IMR-90 (cell line): Measurements from ENCODE around the gene RAD51B. TPM values are rescaled to one million over a fixed set of nuclear protein-coding genes. Genes with fewer than 3 reads are reported as not detected.
A peak's percentile ranks its signal among the peaks of the same experiment; 100 is the strongest.

Source experiments
- ATAC-seq: fragments of 200-7000 bp; cut with Tn5 transposase; 2 replicates; pipeline ENCODE4 v1.9.1; 2020; ENCODE audit warnings: low read depth, mild to moderate bottlenecking, moderate library complexity
- BruUV-seq: library from RNA; stranded (reverse); fragments of 400-500 nt; replicated peaks from 2 replicates; lab custom pipeline; 2021; lab: Mats Ljungman, UMichigan
- CTCF ChIA-PET: fragments of 300-600 bp; formaldehyde crosslinking; extraction: SDS; loops from one replicate; lab custom pipeline; 2021; ENCODE audit warnings: antibody characterized with exemption; lab: Yijun Ruan, JAX
- POLR2A ChIA-PET: fragments of 300-600 bp; sonication (Branson Sonifier 250); formaldehyde crosslinking; loops from one replicate; lab custom pipeline; 2022; ENCODE audit warnings: antibody characterized with exemption; ENCODE audit not compliant: unreplicated experiment; lab: Charles Lee
- DNase-seq: peaks from one replicate; pipeline ENCODE4 v3.0.0; 2013
- H2AFZ ChIP-seq: replicated peaks from 2 replicates; pipeline ENCODE3; 2013; ENCODE audit warnings: low read length, mild to moderate bottlenecking; ENCODE audit not compliant: poor library complexity
- H2AK5ac ChIP-seq: 2 replicates; pipeline ENCODE4 v1.6.1; 2013; ENCODE audit warnings: low read depth, low read length, inconsistent platforms
- H2AK9ac ChIP-seq: replicated peaks from 2 replicates; pipeline ENCODE3; 2013; ENCODE audit warnings: mild to moderate bottlenecking, low read depth, low read length, moderate library complexity; ENCODE audit not compliant: poor library complexity
- H2BK120ac ChIP-seq: 2 replicates; pipeline ENCODE4 v1.6.1; 2013; ENCODE audit warnings: low read depth, low read length, inconsistent platforms
- H2BK15ac ChIP-seq: 3 replicates; pipeline ENCODE4 v1.6.1; 2013; ENCODE audit warnings: low read depth, low read length, inconsistent platforms
- H2BK20ac ChIP-seq: 2 replicates; pipeline ENCODE4 v1.6.1; 2013; ENCODE audit warnings: low read depth, mild to moderate bottlenecking, inconsistent platforms, low read length, moderate library complexity
- H2BK5ac ChIP-seq: 2 replicates; pipeline ENCODE4 v1.6.1; 2013; ENCODE audit warnings: mild to moderate bottlenecking, low read depth, low read length, inconsistent platforms; ENCODE audit not compliant: poor library complexity, severe bottlenecking
- H3K14ac ChIP-seq: replicated peaks from 2 replicates; pipeline ENCODE4 v1.6.1; 2013; ENCODE audit warnings: low read depth, low read length, inconsistent platforms
- H3K18ac ChIP-seq: 2 replicates; pipeline ENCODE4 v1.6.1; 2013; ENCODE audit warnings: low read depth, low read length, control low read depth
- H3K23ac ChIP-seq: 2 replicates; pipeline ENCODE4 v1.6.1; 2013; ENCODE audit warnings: low read depth, low read length, inconsistent platforms
- H3K27ac ChIP-seq: 2 replicates; pipeline ENCODE4 v1.5.1; 2013; ENCODE audit warnings: mild to moderate bottlenecking, control low read depth, low read length; ENCODE audit not compliant: insufficient read depth
- H3K27me3 ChIP-seq: 2 replicates; pipeline ENCODE4 v1.6.1; 2013; ENCODE audit warnings: low read length; ENCODE audit not compliant: control insufficient read depth, insufficient read depth
- H3K36me3 ChIP-seq: 2 replicates; pipeline ENCODE4 v1.6.1; 2013; ENCODE audit warnings: low read length, mixed read lengths; ENCODE audit not compliant: control insufficient read depth, insufficient read depth
- H3K4ac ChIP-seq: 2 replicates; pipeline ENCODE4 v1.6.1; 2013; ENCODE audit warnings: low read depth, low read length, inconsistent platforms
- H3K4me1 ChIP-seq: 2 replicates; pipeline ENCODE4 v1.6.1; 2013; ENCODE audit warnings: low read length, mixed read lengths; ENCODE audit not compliant: control insufficient read depth, insufficient read depth
- H3K4me2 ChIP-seq: 2 replicates; pipeline ENCODE4 v1.6.1; 2013; ENCODE audit warnings: low read depth, mild to moderate bottlenecking, control low read depth, low read length, moderate library complexity
- H3K4me3 ChIP-seq: 2 replicates; pipeline ENCODE4 v1.5.1; 2013; ENCODE audit warnings: low read depth, mild to moderate bottlenecking, control low read depth, low read length, moderate library complexity; ENCODE audit not compliant: insufficient read depth
- H3K56ac ChIP-seq: 2 replicates; pipeline ENCODE4 v1.6.1; 2013; ENCODE audit warnings: low read length, inconsistent platforms; ENCODE audit not compliant: insufficient read depth; ENCODE audit errors: extremely low read depth
- H3K79me1 ChIP-seq, 2 experiments: 2 replicates each; pipeline ENCODE4 v1.6.1; 2013; ENCODE audit warnings: low read length in 2 of 2, inconsistent platforms in 1 of 2, low read depth in 1 of 2
- H3K9ac ChIP-seq: 2 replicates; pipeline ENCODE4 v1.6.1; 2013; ENCODE audit warnings: low read depth, low read length, control low read depth
- H3K9me1 ChIP-seq: 2 replicates; pipeline ENCODE4 v1.6.1; 2013; ENCODE audit warnings: low read length, inconsistent platforms; ENCODE audit not compliant: insufficient read depth
- H3K9me3 ChIP-seq: 2 replicates; pipeline ENCODE4 v1.6.1; 2013; ENCODE audit warnings: low read length; ENCODE audit not compliant: control insufficient read depth, insufficient read depth
- H4K20me1 ChIP-seq: 2 replicates; pipeline ENCODE4 v1.6.1; 2013; ENCODE audit warnings: low read length, inconsistent platforms; ENCODE audit not compliant: insufficient read depth
- H4K5ac ChIP-seq: 2 replicates; pipeline ENCODE4 v1.6.1; 2013; ENCODE audit warnings: mild to moderate bottlenecking, low read depth, low read length, control low read depth
- H4K8ac ChIP-seq, 2 experiments: 2 replicates each; pipeline ENCODE4 v1.6.1; 2013; ENCODE audit warnings: low read depth in 2 of 2, low read length in 2 of 2, control low read depth in 1 of 2, inconsistent platforms in 1 of 2
- H4K91ac ChIP-seq: 2 replicates; pipeline ENCODE4 v1.6.1; 2013; ENCODE audit warnings: low read depth, low read length, inconsistent platforms; ENCODE audit not compliant: insufficient read depth
- CEBPB ChIP-seq: IDR thresholded peaks from 2 replicates; pipeline ENCODE4 v1.6.1; 2012; ENCODE audit warnings: low read depth, low read length, improper control_type of control experiment
- MAFK ChIP-seq: IDR thresholded peaks from 2 replicates; pipeline ENCODE4 v1.6.1; 2012; ENCODE audit warnings: low read depth, low read length, improper control_type of control experiment
- MXI1 ChIP-seq: IDR thresholded peaks from 2 replicates; pipeline ENCODE4 v1.6.1; 2012; ENCODE audit warnings: low read depth, mild to moderate bottlenecking, low read length, moderate library complexity, borderline replicate concordance
- NFE2L2 ChIP-seq: fragments of 150-350 bp; IDR thresholded peaks from 2 replicates; pipeline ENCODE4 v1.6.1; 2016; ENCODE audit warnings: low read depth, mild to moderate bottlenecking, low read length
- POLR2A ChIP-seq: IDR thresholded peaks from 2 replicates; pipeline ENCODE4 v1.6.1; 2012; ENCODE audit warnings: mild to moderate bottlenecking, low read depth, low read length
- RAD21 ChIP-seq: IDR thresholded peaks from 2 replicates; pipeline ENCODE4 v1.6.1; 2012; ENCODE audit warnings: low read length, improper control_type of control experiment
- RCOR1 ChIP-seq: IDR thresholded peaks from 2 replicates; pipeline ENCODE4 v1.6.1; 2012; ENCODE audit warnings: mild to moderate bottlenecking, low read length, improper control_type of control experiment; ENCODE audit not compliant: insufficient replicate concordance
- RFX5 ChIP-seq: IDR thresholded peaks from 2 replicates; pipeline ENCODE4 v1.8.0; 2012; ENCODE audit warnings: low read depth, mild to moderate bottlenecking, low read length, moderate library complexity
- SMC3 ChIP-seq: fragments of 150-350 bp; IDR thresholded peaks from 2 replicates; pipeline ENCODE4 v1.6.1; 2016; ENCODE audit warnings: low read depth, mild to moderate bottlenecking, antibody characterized with exemption, low read length, moderate library complexity
- WGBS, 2 experiments: methylation state at CpG; one replicate each; pipeline versions ENCODE4 v1.1.5 to v1.1.7; 2013; ENCODE audit warnings: missing lambda C conversion rate in 2 of 2; ENCODE audit not compliant: insufficient read length in 1 of 2; ENCODE audit errors: extremely low coverage in 2 of 2; 5-methylcytosine and 5-hydroxymethylcytosine counted together
- dilution Hi-C: fragments of 300-500 bp; cut with HindIII; formaldehyde crosslinking; loops from one replicate; pipeline ENCODE4 v1.14.3; 2018; ENCODE audit warnings: low sequenced_read_pairs; ENCODE audit not compliant: unreplicated experiment
- in situ Hi-C: fragments of 300-500 bp; cut with MboI; formaldehyde crosslinking; loops from 3 replicates; pipeline ENCODE4 v1.14.3; 2019; ENCODE audit warnings: low sequenced_read_pairs, inconsistent platforms, mixed read lengths
- intact Hi-C: fragments of 100-400 bp; cut with micrococcal nuclease; formaldehyde crosslinking; loops from 2 replicates; pipeline ENCODE4 v1.10.0; 2022
- polyA plus RNA-seq, 3 experiments: library from polyadenylated mRNA; depleted of rRNA; stranded (reverse); fragments of >200 nt; gene quantifications; 2 replicates each; pipeline ENCODE4 v1.2.3, GENCODE V29; 2012; ENCODE audit warnings: low replicate concordance in 1 of 3
- total RNA-seq: library from RNA; depleted of rRNA; stranded (reverse); fragments of >200 nt; gene quantifications from 2 replicates; pipeline ENCODE4 v1.2.3, GENCODE V29; 2012
- TF ChIP-seq, protein P1 (sequence below): fragments of 150-350 bp; IDR thresholded peaks from 2 replicates; pipeline ENCODE4 v1.6.1; 2017; ENCODE audit warnings: mild to moderate bottlenecking, antibody characterized with exemption, low read length, low read depth

The RAD51B gene
- total and polyA plus RNA-seq, 2 of the 4 experiments (the other 2 are of a cell fraction), result 5.1 to 18.8 TPM

DNA sequence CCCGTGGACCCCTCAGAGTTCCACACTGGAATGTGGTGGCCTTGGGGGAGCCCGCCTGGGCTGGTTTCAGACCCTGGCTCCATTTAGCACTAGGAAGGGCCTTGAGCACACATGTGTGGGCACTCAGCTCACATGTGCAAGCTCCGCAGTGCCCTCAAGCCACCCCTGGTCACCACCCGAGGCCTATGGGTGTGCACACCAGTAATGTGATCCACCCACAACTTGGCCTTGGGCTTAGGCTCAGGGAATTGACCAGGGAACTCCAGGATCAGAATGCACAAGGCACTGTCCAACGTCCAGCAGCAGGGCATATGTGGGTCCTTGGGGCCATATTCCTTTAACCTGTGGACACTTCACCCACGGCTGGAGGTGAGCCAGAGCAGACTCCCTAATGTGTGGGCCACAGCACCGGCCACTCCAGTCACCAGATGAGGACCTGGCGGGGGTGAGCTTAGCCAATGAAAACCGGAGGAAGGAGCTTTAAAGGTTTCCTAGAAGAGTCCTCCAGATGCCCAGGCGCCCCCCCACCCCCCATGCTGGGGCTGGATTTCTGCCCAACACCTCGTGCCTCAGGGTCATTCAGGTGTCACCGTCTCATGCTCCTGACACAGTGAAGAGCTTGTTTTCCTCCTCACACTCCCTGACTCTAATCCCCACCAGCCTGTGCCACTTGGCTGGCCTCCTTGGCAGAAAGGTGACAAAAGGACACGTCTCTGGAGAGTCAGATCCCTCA lies 764.1 kb downstream of the RAD51B start:
- Histone ChIP-seq H3K9me3 (no peaks in the 10 kb centered on the region), H3K4ac (no peak overlapping the region; the same call in 1 of the 2 replicates), H3K4me3 (no peak overlapping the region), H3K79me1 (peaks cover 0 to under 1% of the 10 kb centered on the region in 2 experiments; a peak in 1 of 4 replicates), H3K4me2 (no peak overlapping the region), H2BK120ac (peak overlapping the region; percentile 40; the same call in 1 of the 2 replicates), H3K23ac (no peak overlapping the region), H2AFZ (no peak overlapping the region), H4K91ac (peak overlapping the region; percentile 56), H2AK5ac (peak overlapping the region; percentile 69; the same call in 1 of the 2 replicates), H2BK5ac (no peak overlapping the region), H3K14ac (no peak overlapping the region), H3K18ac (no peak overlapping the region; the same call in 1 of the 2 replicates), H3K9ac (no peak overlapping the region), H3K27me3 (no peaks in the 10 kb centered on the region), H4K20me1 (no peaks in the 10 kb centered on the region), H3K9me1 (peaks cover 11% of the 10 kb centered on the region), H2BK15ac (no peak overlapping the region; the same call in 2 of the 3 replicates), H3K56ac (no peak overlapping the region), H2BK20ac (peak overlapping the region; percentile 62), H4K5ac (no peak overlapping the region), H3K27ac (no peak overlapping the region), H3K36me3 (no peaks in the 10 kb centered on the region), H4K8ac (no peak overlapping the region), H3K4me1 (peaks cover 14% of the 10 kb centered on the region), H2AK9ac (peak overlapping the region; percentile 78)
- no TSS peak for BruUV-seq
- intact Hi-C loops, result no loop called here
- ChIA-PET CTCF (no interaction called here), POLR2A (no interaction called here)
- no peak for TF ChIP-seq MAFK
- no peak for TF ChIP-seq SMC3
- TF ChIP-seq NFE2L2, result no peak
- no peak for TF ChIP-seq POLR2A
- TF ChIP-seq MXI1, result no peak
- TF ChIP-seq, protein P1, sequence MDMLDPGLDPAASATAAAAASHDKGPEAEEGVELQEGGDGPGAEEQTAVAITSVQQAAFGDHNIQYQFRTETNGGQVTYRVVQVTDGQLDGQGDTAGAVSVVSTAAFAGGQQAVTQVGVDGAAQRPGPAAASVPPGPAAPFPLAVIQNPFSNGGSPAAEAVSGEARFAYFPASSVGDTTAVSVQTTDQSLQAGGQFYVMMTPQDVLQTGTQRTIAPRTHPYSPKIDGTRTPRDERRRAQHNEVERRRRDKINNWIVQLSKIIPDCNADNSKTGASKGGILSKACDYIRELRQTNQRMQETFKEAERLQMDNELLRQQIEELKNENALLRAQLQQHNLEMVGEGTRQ, result no peak
- no peak for TF ChIP-seq RCOR1
- no peak for TF ChIP-seq RAD21
- no peak for TF ChIP-seq RFX5
- no peak for TF ChIP-seq CEBPB
- in situ Hi-C loops, result no loop called here
- WGBS, 2 experiments, result 95% methylated on average over 7 of the region's 13 CpGs; no CpG with 5 or more reads in 1 of the 2 experiments
- dilution Hi-C loops, result no loop called here
- no peak for DNase-seq
- ATAC-seq, result no peak
